Measurements from ENCODE around the gene MAPK8IP3. TPM values are rescaled to one million over a fixed set of nuclear protein-coding genes. Genes with fewer than 3 reads are reported as not detected.

Gene MAPK8IP3
- total RNA-seq, 1 donor from 2014 or later = 46.1 TPM

DNA sequence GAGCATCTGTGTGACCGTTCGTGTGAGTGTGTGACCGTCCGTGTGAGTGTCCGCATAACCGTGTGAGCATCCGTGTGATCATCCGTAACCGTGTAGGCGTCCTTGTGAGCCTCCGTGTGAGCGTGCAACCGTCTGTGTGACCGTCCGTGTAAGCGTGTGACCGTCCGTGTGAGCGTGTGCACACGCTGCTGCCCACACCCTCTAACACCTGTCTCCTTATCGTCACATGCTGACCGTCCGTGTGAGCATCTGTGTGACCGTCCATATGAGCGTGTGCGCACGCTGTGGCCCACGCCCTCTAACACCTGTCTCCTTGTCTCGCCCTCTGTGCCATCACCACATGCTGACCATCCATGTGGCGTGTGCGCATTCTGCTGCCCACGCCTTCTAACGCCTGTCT, 34.2 kb downstream of the MAPK8IP3 start:
- no peak for DNase-seq

DNA sequence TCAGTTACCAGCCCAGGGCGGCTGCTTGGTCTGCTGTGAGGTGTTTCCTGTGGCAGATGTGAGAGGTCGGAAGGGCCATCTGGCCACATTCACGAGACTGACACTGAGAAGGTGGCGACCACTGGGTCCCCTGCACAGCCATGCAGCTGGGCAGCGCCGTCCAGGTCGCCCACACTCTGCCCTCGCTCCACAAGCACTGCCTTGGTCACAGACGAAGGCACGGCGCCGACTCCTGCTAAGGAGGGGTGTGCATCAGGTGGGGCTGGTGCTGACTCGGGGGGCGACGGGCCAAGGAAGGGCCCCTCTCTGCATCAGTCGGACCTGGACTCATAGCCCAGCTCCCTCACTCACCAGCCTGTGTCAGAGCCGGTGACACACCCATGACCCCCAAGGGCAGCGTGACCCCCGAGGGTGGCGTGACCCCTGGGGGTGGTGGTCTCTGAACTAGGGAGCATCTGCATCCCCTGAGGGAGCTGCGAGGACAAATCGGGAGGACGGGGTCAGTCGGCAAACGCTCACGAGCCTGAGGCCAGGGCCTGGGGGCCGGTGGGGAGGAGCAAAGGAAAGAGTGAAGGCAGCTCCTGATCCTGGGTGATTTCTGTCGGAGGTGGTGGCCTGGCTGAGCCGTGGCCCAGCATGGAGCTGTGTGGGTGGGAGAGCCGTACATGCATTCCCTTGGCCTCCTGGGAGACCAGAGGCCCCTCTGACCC, 34.9 kb downstream of the MAPK8IP3 start:
- no peak for DNase-seq

DNA sequence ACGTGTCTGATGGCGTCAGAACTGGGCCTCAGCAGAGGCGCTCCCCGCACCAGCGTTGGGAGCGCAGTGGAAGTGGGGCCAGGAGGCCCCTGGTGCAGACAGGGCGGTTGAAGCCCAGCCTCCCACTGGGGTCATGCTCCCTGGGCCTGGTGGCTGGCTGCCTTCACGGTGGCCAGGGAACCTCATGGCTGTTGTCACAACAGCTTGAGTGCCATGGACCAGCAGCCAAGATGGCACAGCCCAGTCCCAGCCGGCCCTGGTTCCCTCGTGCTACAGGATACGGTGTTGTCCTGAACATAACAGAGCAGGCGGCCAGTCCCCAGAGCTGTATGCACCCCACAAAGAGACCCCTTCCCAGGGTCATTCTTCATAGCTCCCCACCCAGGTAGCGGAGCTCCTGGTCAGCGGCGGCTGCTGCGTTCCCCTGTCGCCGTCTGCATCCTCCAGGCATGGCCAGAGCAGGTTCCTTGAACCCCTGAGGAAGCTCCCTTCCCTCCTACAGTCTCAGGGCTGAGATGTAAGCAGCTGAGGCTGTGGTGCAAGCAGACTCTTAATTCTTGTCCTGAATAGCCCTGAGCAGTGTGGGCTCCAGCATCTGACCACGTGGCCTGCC, 35.7 kb downstream of the MAPK8IP3 start:
- no peak for DNase-seq

DNA sequence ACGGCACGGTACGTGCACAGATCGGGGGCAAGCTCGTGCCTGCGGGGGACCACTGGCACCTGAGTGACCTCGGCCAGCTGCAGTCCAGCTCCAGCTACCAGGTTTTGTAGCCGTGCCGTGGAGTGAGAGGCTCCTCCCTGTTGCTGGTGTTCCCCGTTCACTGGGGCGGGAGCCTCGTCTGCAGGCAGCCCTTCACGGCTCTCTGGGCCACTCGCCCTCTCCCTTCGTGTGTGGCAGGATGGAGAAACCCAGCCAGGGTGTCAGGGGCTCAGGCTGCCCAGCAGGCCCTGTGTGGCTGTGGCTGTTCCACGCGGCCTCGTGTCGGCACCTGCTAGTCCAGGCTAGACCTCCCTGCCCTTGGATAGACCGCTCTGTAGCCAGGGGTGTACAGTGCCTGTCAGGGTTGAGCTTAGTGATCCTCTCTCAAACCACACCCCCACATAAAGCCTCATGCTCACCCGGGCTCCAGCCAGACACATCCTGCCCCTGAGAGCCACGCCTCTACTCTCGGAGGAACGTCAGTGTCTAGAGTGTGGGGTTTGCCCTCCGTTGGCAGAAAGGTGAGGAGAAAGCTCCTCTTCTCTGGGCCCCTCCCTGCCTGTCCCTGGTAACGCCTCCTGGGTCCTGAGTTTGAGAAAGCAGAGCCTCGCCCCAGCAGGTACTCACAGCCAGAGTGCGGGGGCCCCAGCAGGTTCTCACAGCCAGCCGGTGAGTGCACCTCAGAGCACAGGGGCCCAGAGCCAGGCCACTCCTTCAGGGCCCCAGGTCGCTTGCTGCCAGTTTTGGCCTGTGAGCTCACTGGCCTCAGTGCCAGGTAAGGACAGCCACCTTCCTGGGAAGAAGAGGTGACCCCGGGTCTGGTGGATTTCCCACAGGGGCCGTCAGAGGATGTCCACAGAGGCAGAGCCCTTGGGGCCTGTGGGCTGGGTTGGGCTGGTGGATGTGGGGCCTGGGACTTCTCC, 37.7 kb downstream of the MAPK8IP3 start:
- DNase-seq = no peak

DNA sequence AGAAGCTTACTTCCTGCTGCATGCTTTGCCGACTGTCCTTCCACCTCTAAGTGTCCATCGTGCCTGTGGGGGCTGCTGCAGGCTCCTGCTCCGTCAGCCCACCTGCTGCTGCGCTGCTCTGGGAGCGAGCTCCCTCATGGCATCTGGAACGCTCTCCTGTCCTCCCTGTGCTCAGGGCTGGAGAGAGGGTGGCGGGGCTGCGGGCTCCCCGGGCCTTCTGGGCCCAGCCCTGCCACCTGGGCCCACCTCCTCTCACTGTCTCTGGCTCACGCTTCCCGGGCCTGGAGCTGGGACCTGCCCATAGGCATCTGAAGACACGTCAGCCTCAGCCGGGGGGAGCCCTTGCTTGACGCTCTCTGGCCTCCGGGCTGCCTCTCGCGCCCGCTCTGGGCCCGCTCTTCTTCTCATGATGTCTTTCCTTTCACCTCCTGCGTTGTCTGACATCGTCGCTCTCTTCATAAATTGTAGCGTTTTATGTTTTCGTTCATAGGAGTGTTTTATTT, 38.4 kb downstream of the MAPK8IP3 start:
- no peak for DNase-seq

DNA sequence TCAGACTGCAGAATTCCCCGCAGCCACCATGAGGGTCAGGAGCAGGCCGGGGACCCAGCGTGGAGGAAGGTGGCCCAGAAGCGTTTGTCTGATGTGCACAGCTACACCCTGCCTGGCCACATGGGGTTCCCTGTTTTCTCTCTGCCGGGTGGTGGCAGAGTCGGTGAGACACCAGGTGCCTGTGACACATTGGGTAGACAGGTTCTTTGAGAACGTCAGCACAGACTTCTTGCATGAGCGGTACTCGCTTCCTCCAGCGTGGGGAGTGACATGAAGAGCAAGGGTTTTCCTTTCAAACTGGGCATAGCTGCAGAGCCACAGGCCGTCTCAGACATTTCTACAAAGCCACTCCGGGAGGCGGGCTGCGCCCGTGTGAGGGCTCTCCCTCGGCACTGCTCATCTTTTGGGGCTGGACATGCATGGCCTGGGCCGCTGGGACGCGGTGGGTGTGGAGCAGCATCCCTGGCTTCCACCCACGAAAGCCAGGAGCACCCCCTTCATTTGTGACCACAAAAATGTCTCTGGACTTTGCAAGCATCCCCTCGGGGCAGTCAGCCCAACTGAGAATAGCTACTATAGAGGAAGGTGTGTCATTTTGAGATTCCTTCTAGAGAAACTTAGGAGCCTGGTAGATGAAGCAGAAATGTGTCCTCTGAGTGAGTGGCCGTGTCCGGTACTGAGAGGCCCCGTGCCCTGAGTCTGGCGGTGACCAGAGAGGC, 39.3 kb downstream of the MAPK8IP3 start:
- no peak for DNase-seq

DNA sequence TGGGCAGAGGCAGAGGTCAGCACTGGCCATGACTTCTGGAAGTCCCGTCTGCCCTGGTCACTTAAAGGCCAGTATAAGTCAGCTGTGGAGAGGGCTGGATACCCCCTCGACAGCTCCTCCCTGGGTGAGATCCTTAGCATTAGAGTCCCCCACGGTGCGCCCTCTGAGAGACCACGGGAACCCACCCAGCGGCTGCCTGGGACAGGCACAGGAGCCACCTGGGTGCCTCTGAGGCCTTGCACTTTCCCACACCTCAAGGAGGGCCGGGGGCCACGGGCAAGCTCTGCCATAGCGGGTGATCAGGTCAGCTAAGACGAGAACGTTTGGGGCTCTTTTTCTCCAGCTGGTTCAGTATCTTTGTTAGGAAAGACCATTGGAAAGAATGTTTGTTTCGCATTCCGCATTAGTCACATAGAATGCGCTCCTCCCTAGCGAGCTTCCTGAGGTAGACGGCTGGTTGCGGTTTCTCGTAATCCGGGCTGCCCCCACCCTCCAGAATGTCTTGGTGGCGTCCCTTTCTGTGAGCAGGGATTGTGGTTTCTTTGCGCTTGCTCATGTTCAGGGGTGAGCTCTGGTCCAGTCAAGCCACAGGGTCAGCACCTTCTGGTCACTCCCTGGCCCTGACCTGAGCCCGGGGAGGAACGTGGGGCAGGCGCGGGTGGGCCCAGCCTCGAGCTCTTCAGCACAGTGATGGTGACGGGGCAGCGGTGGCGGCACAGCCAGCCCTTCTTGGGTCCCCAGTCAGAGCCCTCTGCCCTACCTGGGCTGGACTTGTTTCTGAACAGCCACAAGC, 40.1 kb downstream of the MAPK8IP3 start:
- no peak for DNase-seq

DNA sequence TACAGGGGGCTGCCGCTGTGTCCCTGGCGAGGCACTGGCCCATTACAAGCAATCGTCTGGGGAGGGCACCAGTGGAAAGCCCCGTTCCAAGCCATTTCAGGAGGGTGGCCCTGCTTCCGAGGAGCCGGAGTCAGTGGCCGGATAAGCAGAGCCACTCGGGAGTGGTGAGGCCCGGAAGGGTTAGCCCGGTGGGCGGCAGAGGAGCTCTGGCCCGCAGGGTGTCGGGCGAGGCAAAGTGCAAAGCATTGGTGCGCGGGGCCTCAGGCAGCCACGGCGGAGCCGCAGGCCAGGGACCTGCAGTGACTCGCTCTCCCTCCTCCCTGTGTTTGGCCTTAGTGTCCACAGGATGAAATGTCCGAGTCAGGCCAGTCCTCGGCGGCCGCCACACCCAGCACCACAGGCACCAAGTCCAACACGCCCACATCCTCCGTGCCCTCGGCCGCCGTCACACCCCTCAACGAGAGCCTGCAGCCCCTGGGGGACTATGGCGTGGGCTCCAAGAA, 40.7 kb downstream of the MAPK8IP3 start:
- DNase-seq = no peak

DNA sequence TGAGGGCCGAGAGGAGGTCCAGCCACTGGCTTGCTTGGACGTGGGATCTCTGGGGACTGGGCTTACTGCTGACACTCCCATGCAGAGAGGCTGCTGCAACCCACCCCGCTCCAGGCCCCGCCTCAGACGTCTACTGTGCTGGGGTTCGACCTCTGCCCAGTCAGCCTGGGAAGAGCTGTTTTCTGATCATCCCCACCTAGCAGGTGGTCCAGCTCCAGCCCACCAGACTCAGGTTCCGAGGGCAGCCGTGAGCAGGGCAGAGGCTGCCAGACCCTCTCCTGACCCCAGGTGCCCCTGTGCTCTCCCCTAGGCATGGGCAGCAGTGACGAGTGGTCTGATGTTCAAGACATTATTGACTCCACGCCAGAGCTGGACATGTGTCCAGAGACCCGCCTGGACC, 41.9 kb downstream of the MAPK8IP3 start:
- no peak for DNase-seq

DNA sequence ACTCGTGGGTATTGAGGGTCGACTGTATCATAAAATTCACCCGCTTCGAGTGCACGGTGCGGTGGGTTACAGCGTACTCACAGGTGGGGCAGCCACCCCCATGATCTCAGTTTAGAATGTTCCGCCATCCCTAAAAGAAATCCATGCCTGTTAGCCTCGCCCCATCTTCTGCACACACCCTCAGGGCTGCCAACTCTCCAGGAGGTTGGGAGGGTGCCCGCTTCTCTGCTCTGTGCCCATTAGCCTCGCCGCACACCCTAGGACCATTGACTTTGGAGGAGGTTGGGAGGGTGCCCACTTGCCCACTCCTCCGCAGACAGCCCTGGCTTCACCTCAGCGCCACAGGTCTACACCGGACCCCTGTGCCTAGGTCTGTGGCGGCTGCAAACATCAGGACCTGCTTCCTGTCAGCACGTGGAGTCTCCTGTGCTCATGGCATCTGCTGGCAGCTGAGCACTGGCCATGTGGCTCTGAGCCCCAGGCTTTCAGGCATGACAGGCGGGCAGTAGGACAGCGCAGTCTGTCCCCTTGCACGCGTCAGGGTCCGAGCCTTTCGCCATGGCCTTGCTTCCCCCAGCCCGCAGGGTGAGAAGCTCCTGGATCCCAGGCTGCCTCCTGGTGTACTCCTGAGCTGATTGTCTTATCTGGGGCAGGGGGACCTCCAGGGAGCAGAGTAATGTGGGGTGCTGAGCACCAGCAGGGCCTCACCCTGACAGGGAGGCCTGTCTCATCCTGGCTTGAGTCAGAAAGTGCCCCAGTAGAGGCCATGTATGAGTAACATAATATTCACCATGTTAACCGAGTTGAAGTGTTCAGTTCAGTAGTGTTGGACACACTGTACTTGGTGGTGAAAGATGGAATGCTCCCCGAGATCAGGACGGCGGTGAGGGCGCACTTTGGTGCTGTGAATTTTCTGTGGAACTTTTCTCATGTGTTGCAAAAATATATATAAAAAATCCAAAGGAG, 43.4 kb downstream of the MAPK8IP3 start:
- DNase-seq = no peak

DNA sequence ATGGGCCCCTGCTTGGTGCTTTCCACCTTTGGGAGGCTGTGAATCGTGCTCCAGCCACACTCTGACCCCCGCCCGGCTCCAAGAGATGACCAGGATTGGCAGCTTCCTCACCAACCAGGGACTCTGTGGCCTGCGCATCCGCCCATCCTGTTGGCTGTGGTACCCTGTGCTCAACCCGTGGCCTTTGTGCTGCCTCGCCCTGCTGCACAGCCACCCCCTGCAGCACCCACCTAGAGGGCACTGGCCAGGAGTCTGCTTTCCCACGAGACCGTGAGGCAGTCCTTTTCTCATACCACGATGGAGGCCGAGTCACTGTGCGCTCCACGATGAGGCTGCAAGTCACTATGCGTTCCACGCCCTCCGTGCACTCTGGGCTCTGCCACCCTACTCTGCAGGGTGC, 46.0 kb downstream of the MAPK8IP3 start:
- DNase-seq = no peak

DNA sequence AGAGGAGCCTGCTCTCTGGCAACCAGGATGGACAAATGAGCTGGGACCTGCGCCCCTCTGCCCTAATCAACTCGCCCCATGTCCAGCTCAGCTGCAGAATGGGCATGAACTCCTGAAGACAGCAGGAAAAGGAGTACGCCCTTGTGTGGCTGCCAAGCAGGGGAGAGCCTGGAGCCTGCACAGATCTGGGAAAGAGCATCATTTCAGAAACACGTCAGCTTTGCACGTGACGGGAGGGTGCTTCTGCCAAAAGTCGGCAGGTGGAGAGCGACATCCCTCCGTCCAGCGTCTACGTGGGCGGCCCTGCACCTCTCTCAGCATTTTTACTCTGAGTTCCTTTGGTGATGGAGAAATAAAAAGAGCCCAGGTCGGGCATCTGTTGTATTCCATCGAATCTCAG, 46.9 kb downstream of the MAPK8IP3 start:
- DNase-seq = no peak

DNA sequence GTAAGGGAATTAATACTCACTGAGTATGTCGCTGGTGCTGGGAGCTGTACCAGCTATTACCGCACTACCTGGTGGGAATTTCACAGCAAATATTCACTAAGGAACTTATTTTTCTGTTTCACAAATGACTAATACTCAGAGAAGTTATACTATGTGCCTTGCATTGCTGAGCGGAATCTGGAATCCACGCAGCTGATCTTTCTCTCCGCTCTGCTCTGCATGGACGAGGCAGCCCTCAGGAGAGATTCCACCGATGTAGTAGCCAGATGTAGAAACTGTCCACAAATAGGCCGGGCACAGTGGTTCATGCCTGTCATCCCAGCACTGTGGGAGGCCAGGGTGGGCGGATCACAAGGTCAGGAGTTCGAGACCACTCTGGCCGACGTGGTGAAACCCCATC, 48.2 kb downstream of the MAPK8IP3 start:
- no peak for DNase-seq

DNA sequence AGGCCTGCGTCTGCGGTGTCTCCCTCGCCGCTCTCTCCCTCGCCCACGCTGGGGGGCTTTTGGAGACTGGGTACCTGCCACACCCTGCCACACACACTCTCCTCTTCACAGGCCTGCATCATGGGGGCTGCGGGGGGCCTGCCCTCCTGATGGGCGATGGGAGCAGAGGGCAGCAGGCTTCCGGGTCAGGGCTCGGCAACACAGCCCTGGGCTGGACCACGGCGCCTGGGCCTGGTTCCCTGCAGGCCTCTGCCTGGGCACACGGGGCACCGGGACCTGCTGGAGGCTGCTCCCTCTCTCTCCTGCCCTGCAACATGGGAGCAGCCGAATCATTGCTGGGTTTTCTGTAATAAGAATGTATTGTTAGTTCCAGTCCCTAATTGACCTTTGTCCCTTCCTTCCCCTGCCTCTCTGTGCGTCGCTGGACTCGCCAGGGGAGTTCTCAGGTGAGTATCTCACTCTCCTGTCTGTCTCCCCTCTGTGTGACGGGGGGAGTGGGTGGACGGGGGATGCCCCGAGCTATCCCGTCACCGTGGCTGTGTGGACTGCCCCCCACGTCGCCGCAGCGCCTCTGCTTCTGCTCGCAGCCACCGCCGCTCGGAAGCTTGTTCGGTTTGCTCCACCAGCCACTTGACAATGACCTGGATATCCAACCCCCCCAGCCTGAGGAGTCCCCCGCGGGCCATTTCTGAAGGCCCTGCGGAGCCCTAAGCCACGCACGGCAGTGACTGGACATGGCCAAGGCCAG, 51.9 kb downstream of the MAPK8IP3 start:
- DNase-seq = no peak

DNA sequence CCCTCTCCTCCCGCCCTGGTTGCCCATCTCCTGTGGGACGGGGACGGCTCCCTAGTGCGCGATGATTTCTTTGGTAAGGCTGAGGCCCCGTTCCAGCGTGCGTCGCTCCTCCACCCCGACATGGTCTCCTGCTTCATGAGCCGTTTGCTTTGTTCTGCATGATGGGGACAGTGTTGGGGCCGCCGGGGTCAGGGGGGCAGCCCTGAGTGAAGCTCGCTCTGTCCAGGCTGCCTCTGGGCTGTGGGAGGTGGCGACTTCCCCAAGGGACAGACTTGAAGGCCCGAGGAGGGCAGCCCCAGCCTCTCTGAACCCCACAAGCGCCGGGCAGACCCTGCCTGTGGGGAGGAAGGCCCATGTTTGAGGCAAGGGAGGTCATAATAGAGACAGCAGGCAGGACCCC, 52.9 kb downstream of the MAPK8IP3 start:
- DNase-seq = no peak

DNA sequence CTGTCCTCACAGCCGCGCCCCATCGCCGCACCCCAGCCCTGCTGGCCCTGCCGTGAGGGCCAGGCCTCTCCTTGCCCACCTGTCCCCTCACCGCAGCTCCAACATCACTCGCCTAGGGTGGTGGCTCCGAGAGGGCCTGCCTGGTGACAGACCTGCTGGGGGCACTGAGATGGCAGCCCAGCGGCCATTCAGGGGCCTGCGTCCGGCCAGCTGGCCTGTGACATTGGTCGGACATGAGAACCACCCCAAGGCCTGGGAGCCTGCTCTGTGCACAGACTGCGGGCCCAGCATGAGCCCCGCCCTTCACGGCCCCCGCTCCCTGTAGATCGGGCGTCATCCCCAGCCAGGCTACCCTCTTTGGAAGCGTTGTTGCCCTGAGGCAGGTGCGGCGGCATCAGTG, 53.5 kb downstream of the MAPK8IP3 start:
- DNase-seq = no peak

DNA sequence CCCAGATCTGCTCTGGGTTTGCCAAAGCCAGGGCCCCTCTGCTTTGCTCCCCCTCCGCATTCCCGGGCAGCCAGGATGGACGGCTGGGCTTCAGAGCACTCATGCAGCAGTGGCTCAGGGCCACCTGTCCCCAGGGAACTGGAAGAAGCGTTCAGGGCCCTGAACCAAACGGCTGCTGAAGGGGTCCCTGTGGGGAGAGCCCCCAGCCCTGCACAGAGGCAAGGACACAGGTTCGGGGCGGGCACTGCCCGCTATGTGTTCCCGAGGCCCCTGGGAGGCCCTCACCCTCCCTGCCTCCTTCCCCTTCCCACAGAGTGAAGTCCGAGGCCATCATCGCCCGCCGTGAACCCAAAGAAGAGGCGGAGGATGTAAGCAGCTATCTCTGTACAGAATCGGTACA, 54.9 kb downstream of the MAPK8IP3 start:
- DNase-seq = no peak

DNA sequence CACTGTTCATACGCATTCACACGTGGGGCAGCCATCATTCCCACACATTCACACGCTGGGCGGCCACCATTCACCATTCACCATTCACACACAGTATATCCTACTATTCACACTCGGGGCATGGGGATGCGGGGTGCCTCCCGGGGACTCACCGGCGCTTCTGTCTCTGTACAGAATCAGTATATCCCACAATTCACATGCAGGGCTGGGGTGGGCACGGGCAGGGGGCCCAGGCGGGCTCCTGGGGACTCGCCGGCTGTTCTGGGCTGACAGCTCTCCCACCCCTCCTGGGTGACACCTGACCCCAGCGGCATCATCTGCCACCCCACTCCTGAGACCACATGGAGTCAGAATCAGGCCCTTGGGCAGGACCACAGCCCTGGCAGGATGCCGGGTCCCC, 55.8 kb downstream of the MAPK8IP3 start:
- no peak for DNase-seq

DNA sequence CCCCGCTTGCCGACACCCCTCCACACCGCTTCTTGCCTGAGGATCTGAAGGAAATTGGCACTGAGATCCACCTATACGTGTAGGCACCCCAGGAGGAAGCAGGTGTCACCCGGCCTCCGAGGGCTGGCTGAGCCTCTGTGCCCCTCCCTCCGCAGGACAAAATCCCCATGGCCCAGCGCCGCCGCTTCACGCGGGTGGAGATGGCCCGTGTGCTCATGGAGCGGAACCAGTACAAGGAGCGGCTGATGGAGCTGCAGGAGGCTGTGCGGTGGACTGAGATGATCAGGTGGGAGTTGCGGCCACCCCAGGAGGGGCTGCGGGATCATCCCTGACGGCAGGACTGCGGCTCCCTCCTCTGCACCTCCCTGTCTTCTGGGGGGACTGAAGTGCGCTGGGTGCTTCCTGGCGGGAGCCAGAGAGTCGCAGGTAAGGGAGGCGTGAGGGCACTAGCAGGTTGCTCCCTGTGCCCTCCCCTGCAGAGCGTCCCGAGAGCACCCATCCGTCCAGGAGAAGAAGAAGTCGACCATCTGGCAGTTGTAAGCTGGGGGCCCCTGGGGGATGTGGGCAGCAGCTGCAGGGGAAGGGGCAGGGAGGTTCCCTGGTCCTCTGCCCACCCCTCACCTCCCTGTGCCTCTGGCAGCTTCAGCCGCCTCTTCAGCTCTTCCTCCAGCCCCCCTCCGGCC, 56.3 kb downstream of the MAPK8IP3 start:
- no peak for DNase-seq
